Measurements from ENCODE around the gene ZNF831.

ZNF831 gene

GRCh38 chr20:59191036-59191755 is 27.6 kb downstream of the ZNF831 start:
- no peak overlapping the region for H3K4me3 ChIP-seq (ENCODE audit: low read depth, low read length)
- DNase-seq, result no peak
- TF ChIP-seq, protein P1, sequence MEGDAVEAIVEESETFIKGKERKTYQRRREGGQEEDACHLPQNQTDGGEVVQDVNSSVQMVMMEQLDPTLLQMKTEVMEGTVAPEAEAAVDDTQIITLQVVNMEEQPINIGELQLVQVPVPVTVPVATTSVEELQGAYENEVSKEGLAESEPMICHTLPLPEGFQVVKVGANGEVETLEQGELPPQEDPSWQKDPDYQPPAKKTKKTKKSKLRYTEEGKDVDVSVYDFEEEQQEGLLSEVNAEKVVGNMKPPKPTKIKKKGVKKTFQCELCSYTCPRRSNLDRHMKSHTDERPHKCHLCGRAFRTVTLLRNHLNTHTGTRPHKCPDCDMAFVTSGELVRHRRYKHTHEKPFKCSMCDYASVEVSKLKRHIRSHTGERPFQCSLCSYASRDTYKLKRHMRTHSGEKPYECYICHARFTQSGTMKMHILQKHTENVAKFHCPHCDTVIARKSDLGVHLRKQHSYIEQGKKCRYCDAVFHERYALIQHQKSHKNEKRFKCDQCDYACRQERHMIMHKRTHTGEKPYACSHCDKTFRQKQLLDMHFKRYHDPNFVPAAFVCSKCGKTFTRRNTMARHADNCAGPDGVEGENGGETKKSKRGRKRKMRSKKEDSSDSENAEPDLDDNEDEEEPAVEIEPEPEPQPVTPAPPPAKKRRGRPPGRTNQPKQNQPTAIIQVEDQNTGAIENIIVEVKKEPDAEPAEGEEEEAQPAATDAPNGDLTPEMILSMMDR (IDR thresholded peaks at IDR 0.05; ENCODE audit: low read depth, low read length, missing control alignments), result no peak
- in situ Hi-C loops (cut with HindIII; ENCODE audit: low pct_ligation_motif_present, low sequenced_read_pairs), result no loop called here
- no peak overlapping the region for H3K27ac ChIP-seq
- H3K36me3 ChIP-seq (replicated peaks), result no peaks in the 10 kb centered on the region
- no peaks in the 10 kb centered on the region for H3K27me3 ChIP-seq (replicated peaks)

GRCh38 chr20:59191756-59192532 is 28.3 kb downstream of the ZNF831 start:
- TF ChIP-seq, protein P1 (IDR thresholded peaks at IDR 0.05; ENCODE audit: low read depth, low read length, missing control alignments), result no peak
- no peak overlapping the region for H3K4me3 ChIP-seq (ENCODE audit: low read depth, low read length)
- no peak for DNase-seq
- H3K27me3 ChIP-seq (replicated peaks), result no peaks in the 10 kb centered on the region
- H3K36me3 ChIP-seq (replicated peaks), result no peaks in the 10 kb centered on the region
- no peak overlapping the region for H3K27ac ChIP-seq
- in situ Hi-C loops (cut with HindIII; ENCODE audit: low pct_ligation_motif_present, low sequenced_read_pairs), result no loop called here

GRCh38 chr20:59192533-59192896 is 28.9 kb downstream of the ZNF831 start:
- TF ChIP-seq, protein P1 (IDR thresholded peaks at IDR 0.05; ENCODE audit: low read depth, low read length, missing control alignments), result no peak
- H3K27me3 ChIP-seq (replicated peaks), result no peaks in the 10 kb centered on the region
- no peak for DNase-seq
- H3K4me3 ChIP-seq (ENCODE audit: low read depth, low read length), result no peak overlapping the region
- no peak overlapping the region for H3K27ac ChIP-seq
- in situ Hi-C loops (cut with HindIII; ENCODE audit: low pct_ligation_motif_present, low sequenced_read_pairs), result no loop called here
- H3K36me3 ChIP-seq (replicated peaks), result no peaks in the 10 kb centered on the region

DNA sequence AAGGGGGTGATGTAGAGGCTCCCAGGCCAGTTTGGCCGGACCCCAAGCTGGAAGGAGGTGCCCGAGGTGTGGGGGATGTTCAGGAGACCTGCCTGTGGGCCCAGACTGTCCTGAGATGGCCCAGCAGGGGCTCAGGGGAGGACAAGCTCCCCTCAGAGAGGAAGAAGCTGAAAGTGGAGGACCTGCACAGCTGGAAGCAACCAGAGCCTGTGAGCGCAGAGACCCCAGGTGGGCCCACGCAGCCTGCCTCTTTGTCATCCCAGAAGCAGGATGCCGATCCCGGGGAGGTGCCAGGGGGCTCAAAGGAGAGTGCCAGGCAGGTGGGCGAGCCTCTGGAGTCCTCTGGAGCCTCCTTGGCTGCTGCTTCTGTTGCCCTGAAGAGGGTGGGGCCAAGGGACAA is 29.7 kb downstream of the ZNF831 start:
- TF ChIP-seq, protein P1 (IDR thresholded peaks at IDR 0.05; ENCODE audit: low read depth, low read length, missing control alignments), result no peak
- in situ Hi-C loops (cut with HindIII; ENCODE audit: low pct_ligation_motif_present, low sequenced_read_pairs), result no loop called here
- Histone ChIP-seq H3K4me3 (ENCODE audit: low read depth, low read length) (no peak overlapping the region), H3K27me3 (replicated peaks) (no peaks in the 10 kb centered on the region), H3K27ac (no peak overlapping the region), H3K36me3 (replicated peaks) (no peaks in the 10 kb centered on the region)
- DNase-seq, result no peak

DNA sequence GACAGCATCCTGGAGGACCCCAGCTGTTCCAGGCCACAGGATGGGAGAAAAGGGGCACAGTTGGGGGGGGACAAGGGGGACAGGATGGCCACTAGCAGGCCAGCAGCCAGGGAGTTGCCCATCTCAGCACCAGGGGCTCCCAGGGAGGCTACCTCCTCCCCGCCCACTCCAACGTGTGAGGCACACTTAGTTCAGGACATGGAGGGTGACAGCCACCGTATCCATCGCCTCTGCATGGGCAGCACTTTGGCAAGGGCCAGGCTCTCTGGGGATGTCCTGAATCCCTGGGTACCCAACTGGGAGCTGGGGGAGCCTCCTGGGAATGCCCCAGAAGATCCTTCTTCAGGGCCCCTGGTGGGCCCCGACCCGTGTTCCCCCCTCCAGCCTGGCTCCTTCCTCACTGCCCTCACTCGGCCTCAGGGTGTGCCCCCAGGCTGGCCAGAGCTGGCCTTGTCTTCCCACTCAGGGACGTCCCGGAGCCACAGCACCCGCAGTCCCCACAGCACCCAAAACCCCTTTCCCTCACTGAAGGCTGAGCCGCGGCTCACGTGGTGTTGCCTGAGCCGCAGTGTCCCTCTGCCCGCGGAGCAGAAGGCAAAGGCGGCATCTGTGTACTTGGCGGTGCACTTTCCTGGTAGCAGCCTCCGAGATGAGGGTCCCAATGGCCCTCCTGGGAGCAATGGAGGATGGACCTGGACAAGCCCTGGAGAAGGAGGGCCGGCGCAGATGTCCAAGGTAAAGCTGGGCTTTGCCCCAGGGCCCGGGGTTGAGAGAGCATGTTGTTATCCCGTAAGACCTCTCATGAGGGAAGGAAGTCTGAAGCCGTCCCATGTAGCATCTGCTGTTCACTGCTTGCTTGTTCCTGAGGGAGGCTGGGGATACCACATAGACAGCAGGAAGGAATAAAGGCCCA is 30.7 kb downstream of the ZNF831 start:
- TF ChIP-seq, protein P1 (IDR thresholded peaks at IDR 0.05; ENCODE audit: low read depth, low read length, missing control alignments), result no peak
- Histone ChIP-seq H3K27ac (no peak overlapping the region), H3K4me3 (ENCODE audit: low read depth, low read length) (no peak overlapping the region), H3K27me3 (replicated peaks) (no peaks in the 10 kb centered on the region), H3K36me3 (replicated peaks) (no peaks in the 10 kb centered on the region)
- DNase-seq, result no peak
- in situ Hi-C loops (cut with HindIII; ENCODE audit: low pct_ligation_motif_present, low sequenced_read_pairs), result no loop called here

Data from brain microvascular endothelial cell (primary cell).